K562 (cell line): ENCODE measurements around the gene CACNA1I. TPM values are rescaled to one million over a fixed set of nuclear protein-coding genes. Genes with fewer than 3 reads are reported as not detected.

ENCODE experiments used
- ATF7 ChIP-seq: fragments of 450-650 bp; IDR thresholded peaks from 2 replicates; pipeline ENCODE4 v1.7.1; 2014; ENCODE audit warnings: mild to moderate bottlenecking, moderate library complexity
- CBX5 ChIP-seq: IDR thresholded peaks from 2 replicates; pipeline ENCODE4 v1.6.1; 2014; ENCODE audit warnings: low read depth, borderline replicate concordance
- CHD4 ChIP-seq: fragments of 200-600 bp; sonication (generic); IDR thresholded peaks from 3 replicates; pipeline ENCODE4 v1.6.1; 2012; ENCODE audit warnings: low read depth, mild to moderate bottlenecking, mixed read lengths, low read length, inconsistent platforms; ENCODE audit not compliant: insufficient read depth, insufficient replicate concordance, poor library complexity, severe bottlenecking
- FOXA1 ChIP-seq: fragments of 450-650 bp; IDR thresholded peaks from 2 replicates; pipeline ENCODE4 v1.6.1; 2016; ENCODE audit warnings: mild to moderate bottlenecking, borderline replicate concordance
- FOXA3 ChIP-seq, 2 experiments: fragments of 450-650 bp in 1 of 2; sonication (generic) in 1 of 2; formaldehyde crosslinking; IDR thresholded peaks in 1 of 2; conservative IDR thresholded peaks in 1 of 2; 2 replicates each; pipeline versions ENCODE4 v1.4.0 to v1.8.0; 2020 to 2022; ENCODE audit warnings: mild to moderate bottlenecking in 2 of 2, missing genetic modification reagents in 1 of 2
- HMGN3 ChIP-seq: IDR thresholded peaks from 2 replicates; pipeline ENCODE4 v1.6.1; 2011; ENCODE audit warnings: borderline replicate concordance, low read depth, mild to moderate bottlenecking, mixed read lengths, low read length; ENCODE audit not compliant: insufficient read length; ENCODE audit errors: extremely low read depth
- JUN ChIP-seq, 2 experiments: sonication (generic) in 1 of 2; formaldehyde crosslinking in 1 of 2; IDR thresholded peaks; 2 replicates each; pipeline versions ENCODE4 v1.6.1 to v1.8.0; 2012 to 2022; ENCODE audit warnings: borderline replicate concordance in 2 of 2, mild to moderate bottlenecking in 2 of 2, improper control_type of control experiment in 1 of 2, low read depth in 1 of 2, low read length in 1 of 2, missing genetic modification reagents in 1 of 2
- MED1 ChIP-seq: sonication (generic); formaldehyde crosslinking; IDR thresholded peaks from 2 replicates; pipeline ENCODE4 v1.8.1; 2023; ENCODE audit warnings: missing genetic modification reagents, borderline replicate concordance
- MEIS2 ChIP-seq: fragments of 450-650 bp; IDR thresholded peaks from 2 replicates; pipeline ENCODE4 v1.6.1; 2014; ENCODE audit warnings: mild to moderate bottlenecking; ENCODE audit not compliant: partially characterized antibody
- MIER1 ChIP-seq: fragments of 450-650 bp; IDR thresholded peaks from 2 replicates; pipeline ENCODE4 v1.6.1; 2016; ENCODE audit warnings: antibody characterized with exemption, mild to moderate bottlenecking, low read depth
- NUFIP1 ChIP-seq: fragments of 450-650 bp; IDR thresholded peaks from 2 replicates; pipeline ENCODE4 v1.6.1; 2018; ENCODE audit not compliant: partially characterized antibody
- OTX1 ChIP-seq: fragments of 450-650 bp; formaldehyde crosslinking; IDR thresholded peaks from 2 replicates; pipeline ENCODE4 v1.4.0; 2022; ENCODE audit warnings: mild to moderate bottlenecking
- POLR2B ChIP-seq: fragments of 450-650 bp; IDR thresholded peaks from 2 replicates; pipeline ENCODE4 v1.6.1; 2018; ENCODE audit warnings: low read depth; ENCODE audit not compliant: partially characterized antibody
- RUNX1 ChIP-seq: sonication (generic); IDR thresholded peaks from 2 replicates; pipeline ENCODE4 v1.6.1; 2016; ENCODE audit warnings: antibody characterized with exemption, low read depth
- SAP30 ChIP-seq: fragments of 200-600 bp; sonication (generic); IDR thresholded peaks from 2 replicates; pipeline ENCODE4 v1.6.1; 2012; ENCODE audit warnings: borderline replicate concordance, low read depth, mild to moderate bottlenecking, moderate library complexity, low read length, control low read depth, inconsistent platforms; ENCODE audit not compliant: insufficient read depth, poor library complexity, severe bottlenecking
- SP1 ChIP-seq: sonication (generic); formaldehyde crosslinking; IDR thresholded peaks from 2 replicates; pipeline ENCODE4 v1.8.1; 2022; ENCODE audit warnings: mild to moderate bottlenecking, missing genetic modification reagents
- STAT5A ChIP-seq: IDR thresholded peaks from 2 replicates; pipeline ENCODE4 v1.6.1; 2012; ENCODE audit warnings: low read length, inconsistent platforms, borderline replicate concordance
- SUPT5H ChIP-seq: fragments of 450-650 bp; IDR thresholded peaks from 2 replicates; pipeline ENCODE4 v1.6.1; 2016
- TCF7L2 ChIP-seq: fragments of 150-350 bp; IDR thresholded peaks from 2 replicates; pipeline ENCODE4 v1.6.1; 2016; ENCODE audit warnings: low read depth, mild to moderate bottlenecking, low read length, moderate library complexity
- USF2 ChIP-seq: sonication (generic); formaldehyde crosslinking; IDR thresholded peaks from 2 replicates; pipeline ENCODE4 v1.5.0; 2020; ENCODE audit warnings: missing genetic modification reagents
- WHSC1 ChIP-seq: IDR thresholded peaks from one replicate; pipeline ENCODE4 v1.6.1; 2012; ENCODE audit warnings: low read length, control low read depth, inconsistent platforms
- ZBTB11 ChIP-seq, 3 experiments: fragments of 200-800 bp in 1 of 3; fragments of 250-450 bp in 1 of 3; fragments of 450-650 bp in 1 of 3; sonication (Bioruptor Pico) in 1 of 3; sonication (Bioruptor generic) in 1 of 3; formaldehyde crosslinking in 1 of 3; IDR thresholded peaks; 2 replicates each; pipeline versions ENCODE4 v1.6.1 to v1.8.0; 2016 to 2022; ENCODE audit warnings: mild to moderate bottlenecking in 2 of 3, missing genetic modification characterization in 2 of 3, missing compliant biosample characterization in 1 of 3, moderate library complexity in 1 of 3
- ZEB2 ChIP-seq: fragments of 450-650 bp; IDR thresholded peaks from 2 replicates; pipeline ENCODE4 v1.6.1; 2016
- ZNF696 ChIP-seq: fragments of 250-450 bp; sonication (Bioruptor Pico); conservative IDR thresholded peaks from 2 replicates; pipeline ENCODE4 v1.4.0; 2020; ENCODE audit warnings: mild to moderate bottlenecking, moderate library complexity
- polyA plus RNA-seq, 8 experiments: library from polyadenylated mRNA; depleted of rRNA in 4 of 8; stranded (reverse) in 5 of 8; unstranded in 3 of 8; fragments of >200 nt; fragmentation: Nextera tagmentation in 2 of 8; fragmentation: Illumina TruSeq in 1 of 8; extraction: Ambion mirVana in 2 of 8; extraction: Trizol in 1 of 8; gene quantifications; 2 replicates each; pipeline versions ENCODE4 v1.2.1 to v1.2.3, GENCODE V29; 2011 to 2014; ENCODE audit warnings: inconsistent platforms in 1 of 8, missing spikeins in 1 of 8
- total RNA-seq, 7 experiments: library from RNA; depleted of rRNA in 6 of 7; stranded (reverse); fragments of >200 nt in 6 of 7; fragmentation: Illumina TruSeq in 2 of 7; extraction: Trizol in 2 of 7; gene quantifications; 2 replicates each; pipeline versions ENCODE4 v1.2.1 to v1.2.3, GENCODE V29; 2011 to 2021; ENCODE audit warnings: low replicate concordance in 1 of 7

The CACNA1I gene
- total and polyA plus RNA-seq, 9 of the 15 experiments (the other 6 are each of a cell fraction or from before 2014, with no cell fraction given), result 0.01 to 0.79 (median 0.32) TPM; not detected in 1

- TF ChIP-seq CBX5, result no peak
- peak; percentile 79 for TF ChIP-seq POLR2B
- TF ChIP-seq OTX1 (CRISPR knock-in tag), result 0 out of 2 replicates have a peak, but pooled peaks have one; percentile 13
- TF ChIP-seq SUPT5H, result peak; percentile 81
- TF ChIP-seq USF2 (CRISPR knock-in tag), result no peak
- peak; percentile 79 for TF ChIP-seq ATF7
- no peak for TF ChIP-seq MED1 (CRISPR knock-in tag)
- TF ChIP-seq WHSC1, result no peak
- no peak for TF ChIP-seq HMGN3
- TF ChIP-seq STAT5A, result no peak
- TF ChIP-seq SAP30, result peak; percentile 29
- TF ChIP-seq CHD4, result no peak
- no peak for TF ChIP-seq JUN (IDR thresholded peaks at IDR 0.05; ENCODE audit: borderline replicate concordance, low read depth, low read length)
- TF ChIP-seq JUN (CRISPR knock-in tag; IDR thresholded peaks at IDR 0.05; ENCODE audit: borderline replicate concordance), result no peak
- peak; percentile 80 for TF ChIP-seq SP1 (CRISPR knock-in tag)
- no peak for TF ChIP-seq FOXA1
- TF ChIP-seq RUNX1, result no peak
- no peak for TF ChIP-seq FOXA3 (CRISPR knock-in tag; conservative IDR thresholded peaks at IDR 0.05 in 1 of 2, IDR thresholded peaks at IDR 0.05 in 1 of 2)
- peak; percentile 86 to 98 (median 87); a peak in 5 of 6 replicates for TF ChIP-seq ZBTB11 (CRISPR knock-in tag; IDR thresholded peaks at IDR 0.05)
- TF ChIP-seq NUFIP1, result no peak
- no peak for TF ChIP-seq MIER1
- peak; percentile 74 for TF ChIP-seq MEIS2
- no peak for TF ChIP-seq ZNF696 (CRISPR knock-in tag)
- TF ChIP-seq TCF7L2, result no peak
- 0 out of 2 replicates have a peak, but pooled peaks have one; percentile 36 for TF ChIP-seq ZEB2
Observed at GRCh38 chr22:39532215-39533073, 38.1 kb upstream of the CACNA1I start, which contains the start of gene RPS19BP1 (continued).
